IPS-18a (cell line): ENCODE data around the gene PIGT.

Experiments used
- H3K27ac ChIP-seq: one replicate; pipeline ENCODE4 v1.5.1; 2013; ENCODE audit warnings: low read length
- H3K27me3 ChIP-seq: one replicate; pipeline ENCODE4 v1.6.1; 2013; ENCODE audit warnings: mild to moderate bottlenecking, low read length; ENCODE audit not compliant: control insufficient read depth, insufficient read depth
- H3K36me3 ChIP-seq: one replicate; pipeline ENCODE4 v1.6.1; 2013; ENCODE audit warnings: low read depth, low read length; ENCODE audit not compliant: control insufficient read depth
- H3K4me1 ChIP-seq: one replicate; pipeline ENCODE4 v1.6.1; 2013; ENCODE audit warnings: low read depth, low read length; ENCODE audit not compliant: control insufficient read depth
- H3K4me3 ChIP-seq: one replicate; pipeline ENCODE4 v1.5.1; 2013; ENCODE audit warnings: low read length
- H3K9ac ChIP-seq: one replicate; pipeline ENCODE4 v1.6.1; 2013; ENCODE audit warnings: mild to moderate bottlenecking, low read length, moderate library complexity
- H3K9me3 ChIP-seq: one replicate; pipeline ENCODE4 v1.6.1; 2013; ENCODE audit warnings: low read depth, low read length; ENCODE audit not compliant: control insufficient read depth

PIGT gene

DNA sequence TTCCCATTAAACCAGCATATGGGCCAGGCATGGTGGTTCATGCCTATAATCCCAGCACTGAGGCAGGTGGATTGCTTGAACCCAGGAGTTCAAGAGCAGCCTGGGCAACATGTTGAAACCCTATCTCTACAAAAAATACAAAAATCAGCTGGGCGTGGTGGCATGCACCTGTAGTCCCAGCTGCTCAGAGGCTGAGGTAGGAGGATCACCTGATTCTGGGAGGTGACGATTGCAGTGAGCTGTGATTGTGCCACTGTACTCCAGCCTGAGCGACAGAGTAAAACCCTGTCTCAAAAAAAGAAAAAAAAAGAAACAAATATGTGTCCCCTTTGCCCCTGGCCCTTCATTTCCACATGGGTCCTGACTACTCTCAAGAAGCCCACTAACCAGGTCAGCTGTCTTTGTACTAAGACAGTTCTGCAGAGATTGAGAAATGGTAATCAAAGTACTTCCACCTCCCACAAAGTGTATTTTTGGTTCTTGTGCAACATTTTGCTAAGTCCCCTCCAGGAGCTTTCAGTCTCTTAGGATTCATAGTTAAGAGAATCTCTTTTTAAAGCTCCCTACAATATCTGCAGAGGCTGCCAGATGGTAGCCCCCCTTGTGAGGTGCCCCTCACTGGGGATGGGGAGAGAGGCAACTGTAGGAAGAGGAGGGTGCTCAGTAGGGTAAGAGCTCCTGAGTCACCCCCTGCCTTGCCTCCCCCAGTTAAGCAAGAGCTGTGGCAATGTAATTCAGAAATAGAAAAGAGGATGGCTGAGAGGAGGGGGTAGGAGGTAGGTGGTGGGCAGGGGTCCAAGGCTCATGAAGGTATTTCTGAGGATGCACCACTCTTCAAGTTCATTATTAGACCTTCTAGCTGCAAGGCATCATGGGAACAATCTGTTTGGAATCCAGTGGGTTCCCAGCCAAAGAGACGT lies 37.1 kb downstream of the PIGT start:
- no peak overlapping the region for H3K27ac ChIP-seq
- no peaks in the 10 kb centered on the region for H3K9me3 ChIP-seq
- no peak overlapping the region for H3K4me3 ChIP-seq
- no peaks in the 10 kb centered on the region for H3K36me3 ChIP-seq
- H3K9ac ChIP-seq: no peak overlapping the region
- peaks cover 6% of the 10 kb centered on the region for H3K4me1 ChIP-seq
- H3K27me3 ChIP-seq: no peaks in the 10 kb centered on the region

GRCh38 chr20:45456632-45457031 lies 40.7 kb downstream of the PIGT start:
- Histone ChIP-seq H3K27me3 (no peaks in the 10 kb centered on the region), H3K27ac (no peak overlapping the region), H3K4me3 (no peak overlapping the region), H3K9ac (no peak overlapping the region), H3K36me3 (no peaks in the 10 kb centered on the region), H3K9me3 (no peaks in the 10 kb centered on the region), H3K4me1 (peaks cover 6% of the 10 kb centered on the region)

DNA sequence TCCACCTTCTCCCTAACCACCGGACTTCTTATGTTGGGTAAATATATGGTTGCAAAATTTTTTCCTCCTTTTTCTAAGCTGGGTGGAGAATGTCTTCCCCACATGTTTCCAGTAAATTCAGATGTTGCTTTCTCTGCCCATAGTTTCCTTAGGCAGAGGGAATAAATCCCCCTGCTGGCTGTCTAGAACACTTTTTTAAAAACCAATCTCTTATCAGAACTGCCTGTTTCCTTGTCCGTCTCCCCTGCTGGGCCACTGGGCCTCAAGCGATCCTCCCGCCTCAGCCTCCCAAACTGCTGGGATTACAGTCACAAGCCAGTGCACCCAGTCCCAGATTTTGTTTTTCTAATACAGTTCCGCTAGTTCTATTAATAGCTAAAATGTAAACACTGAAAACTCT lies 43.7 kb downstream of the PIGT start:
- Histone ChIP-seq H3K9ac (no peak overlapping the region), H3K27ac (no peak overlapping the region), H3K36me3 (no peaks in the 10 kb centered on the region), H3K4me3 (no peak overlapping the region), H3K27me3 (no peaks in the 10 kb centered on the region), H3K4me1 (no peaks in the 10 kb centered on the region), H3K9me3 (no peaks in the 10 kb centered on the region)

DNA sequence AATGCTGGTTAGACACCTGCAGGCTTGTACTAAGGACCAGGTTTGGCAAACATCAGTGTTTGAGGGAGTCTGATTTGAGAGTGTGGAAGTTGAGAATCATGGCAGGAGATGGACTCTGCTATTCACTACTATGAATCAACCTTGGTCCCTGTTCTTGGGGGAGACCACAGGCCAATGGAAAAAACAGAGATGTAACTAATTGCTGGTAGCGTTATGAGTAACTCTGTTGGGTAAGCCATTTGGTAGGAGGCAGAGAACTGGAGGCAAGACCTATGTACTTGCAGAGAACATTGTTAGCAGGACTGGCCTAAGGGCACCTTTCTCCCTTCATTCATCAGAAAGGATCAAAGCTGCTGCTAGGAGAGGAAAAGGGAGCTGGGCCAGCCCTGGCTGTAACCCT lies 45.3 kb downstream of the PIGT start:
- H3K9me3 ChIP-seq: no peaks in the 10 kb centered on the region
- no peaks in the 10 kb centered on the region for H3K4me1 ChIP-seq
- no peak overlapping the region for H3K9ac ChIP-seq
- no peaks in the 10 kb centered on the region for H3K36me3 ChIP-seq
- no peaks in the 10 kb centered on the region for H3K27me3 ChIP-seq
- no peak overlapping the region for H3K4me3 ChIP-seq
- no peak overlapping the region for H3K27ac ChIP-seq

DNA sequence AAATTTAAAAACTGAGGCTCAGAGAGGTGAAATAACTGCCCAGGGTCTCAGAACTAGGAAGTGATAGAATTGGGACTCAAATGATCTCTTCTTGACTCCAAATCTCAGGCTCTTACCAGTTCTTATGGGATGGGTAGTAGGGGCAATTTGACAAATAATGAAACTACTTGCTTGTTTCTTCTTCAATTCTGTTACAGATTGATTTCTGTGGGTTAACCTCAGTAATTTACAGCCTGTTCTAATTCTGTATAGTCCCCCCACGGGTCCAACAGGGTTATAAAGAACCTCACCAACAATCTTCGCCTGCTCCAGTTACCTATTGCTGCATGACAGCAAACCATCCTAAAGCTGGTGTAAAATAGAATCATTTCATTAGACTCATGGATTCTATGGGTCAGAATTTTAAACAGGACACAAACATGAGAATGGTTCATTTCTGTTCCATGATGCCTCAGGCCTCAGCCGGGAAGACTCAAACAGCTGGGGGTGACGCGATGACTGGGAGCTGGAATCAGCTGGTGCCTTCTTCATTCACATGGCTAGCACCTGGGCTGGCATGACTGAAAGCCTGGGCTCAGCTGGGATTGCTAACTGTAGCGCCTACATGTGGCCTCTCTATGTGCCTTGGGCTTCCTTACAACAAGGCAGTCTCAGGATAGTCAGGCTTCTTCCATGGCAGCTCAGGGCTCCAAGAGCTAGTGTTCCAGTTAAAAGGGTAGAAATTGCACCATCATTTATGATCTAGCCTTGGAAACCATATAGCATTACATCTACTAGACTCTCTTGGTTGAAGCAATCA lies 47.0 kb downstream of the PIGT start:
- H3K4me3 ChIP-seq: no peak overlapping the region
- H3K9me3 ChIP-seq: no peaks in the 10 kb centered on the region
- no peaks in the 10 kb centered on the region for H3K4me1 ChIP-seq
- H3K36me3 ChIP-seq: no peaks in the 10 kb centered on the region
- H3K27ac ChIP-seq: no peak overlapping the region
- no peak overlapping the region for H3K9ac ChIP-seq
- H3K27me3 ChIP-seq: peaks cover 1% of the 10 kb centered on the region

GRCh38 chr20:45463709-45464108 lies 47.8 kb downstream of the PIGT start:
- no peak overlapping the region for H3K9ac ChIP-seq
- peaks cover 9% of the 10 kb centered on the region for H3K27me3 ChIP-seq
- no peak overlapping the region for H3K4me3 ChIP-seq
- H3K9me3 ChIP-seq: no peaks in the 10 kb centered on the region
- no peak overlapping the region for H3K27ac ChIP-seq
- peaks cover 1% of the 10 kb centered on the region for H3K4me1 ChIP-seq
- H3K36me3 ChIP-seq: no peaks in the 10 kb centered on the region

- peaks cover 29% of the 10 kb centered on the region for H3K27me3 ChIP-seq
- no peak overlapping the region for H3K4me3 ChIP-seq
- H3K9ac ChIP-seq: no peak overlapping the region
- no peak overlapping the region for H3K27ac ChIP-seq
- peaks cover 7% of the 10 kb centered on the region for H3K4me1 ChIP-seq
- H3K9me3 ChIP-seq: no peaks in the 10 kb centered on the region
- no peaks in the 10 kb centered on the region for H3K36me3 ChIP-seq
Measured at GRCh38 chr20:45465491-45466266, 49.7 kb downstream of the PIGT start.

- Histone ChIP-seq H3K27ac (no peak overlapping the region), H3K36me3 (no peaks in the 10 kb centered on the region), H3K9me3 (no peaks in the 10 kb centered on the region), H3K27me3 (peaks cover 41% of the 10 kb centered on the region), H3K4me3 (no peak overlapping the region), H3K9ac (no peak overlapping the region), H3K4me1 (peaks cover 7% of the 10 kb centered on the region)
Measured at GRCh38 chr20:45467172-45467571, 51.2 kb downstream of the PIGT start.

- Histone ChIP-seq H3K9me3 (no peaks in the 10 kb centered on the region), H3K36me3 (no peaks in the 10 kb centered on the region), H3K27me3 (peaks cover 41% of the 10 kb centered on the region), H3K9ac (no peak overlapping the region), H3K27ac (no peak overlapping the region), H3K4me1 (peaks cover 7% of the 10 kb centered on the region), H3K4me3 (no peak overlapping the region)
Measured at GRCh38 chr20:45467861-45468260, 51.9 kb downstream of the PIGT start.

- Histone ChIP-seq H3K9ac (peak within 1 kb of the TSS; percentile 70), H3K4me1 (peaks cover 7% of the 10 kb centered on the region), H3K27ac (no peak within 1 kb of the TSS), H3K4me3 (peak within 1 kb of the TSS; percentile 71), H3K36me3 (no peaks in the 10 kb centered on the region), H3K9me3 (no peaks in the 10 kb centered on the region), H3K27me3 (peaks cover 41% of the 10 kb centered on the region)
Measured at GRCh38 chr20:45469336-45470261, 53.7 kb downstream of the PIGT start, which contains the start of gene WFDC2. Gene WFDC2 (plus strand): TSS chr20:45469753. CDS start chr20:45469782, 29 bp downstream.
